HEK293 (cell line): ENCODE measurements around the gene KIF1A.

ENCODE experiments used
- CTCF ChIA-PET: fragments of 350-600 bp; formaldehyde crosslinking; extraction: SDS; loops from one replicate; lab custom pipeline; 2021; ENCODE audit warnings: antibody characterized with exemption; lab: Yijun Ruan, JAX
- POLR2A ChIA-PET: fragments of 300-600 bp; formaldehyde crosslinking; extraction: SDS; loops from one replicate; lab custom pipeline; 2020; ENCODE audit warnings: antibody characterized with exemption, inconsistent platforms; lab: Yijun Ruan, JAX
- H3K27ac ChIP-seq: fragments of 200-500 bp; sonication (Bioruptor generic); 2 replicates; pipeline ENCODE4 v1.5.1; 2014; ENCODE audit warnings: low read depth, low read length, control low read depth, inconsistent platforms; ENCODE audit errors: extremely low read depth
- H3K36me3 ChIP-seq, 2 experiments: fragments of 200-500 bp in 1 of 2; sonication (Bioruptor generic) in 1 of 2; 1 replicate in 1 of 2; 2 replicates in 1 of 2; pipeline ENCODE4 v1.5.1; 2014 to 2017; ENCODE audit warnings: inconsistent platforms in 2 of 2, low read length in 2 of 2; ENCODE audit not compliant: control insufficient read depth in 2 of 2, insufficient read depth in 1 of 2
- H3K4me1 ChIP-seq: fragments of 200-500 bp; sonication (Bioruptor generic); 2 replicates; pipeline ENCODE4 v1.5.1; 2014; ENCODE audit warnings: mild to moderate bottlenecking, low read length, inconsistent platforms; ENCODE audit not compliant: control insufficient read depth, insufficient read depth
- H3K4me3 ChIP-seq: 2 replicates; pipeline ENCODE4 v1.5.1; 2011; ENCODE audit warnings: low read depth, mild to moderate bottlenecking, control low read depth, low read length, moderate library complexity
- H3K9me3 ChIP-seq: fragments of 200-500 bp; sonication (Bioruptor generic); 2 replicates; pipeline ENCODE4 v1.5.1; 2014; ENCODE audit warnings: low read depth, low read length, inconsistent platforms; ENCODE audit not compliant: control insufficient read depth, insufficient read depth
- ATF2 ChIP-seq: fragments of 450-650 bp; formaldehyde crosslinking; IDR thresholded peaks from 2 replicates; pipeline ENCODE4 v1.5.1; 2016; ENCODE audit warnings: missing biosample characterization, missing genetic modification characterization, low read depth
- BCL11A ChIP-seq: fragments of 450-650 bp; formaldehyde crosslinking; IDR thresholded peaks from 2 replicates; pipeline ENCODE4 v1.5.1; 2016; ENCODE audit warnings: low read depth, missing biosample characterization, missing genetic modification characterization
- CTCF ChIP-seq: fragments of 450-650 bp; formaldehyde crosslinking; IDR thresholded peaks from 2 replicates; pipeline ENCODE4 v1.5.1; 2016; ENCODE audit warnings: missing biosample characterization, missing genetic modification characterization
- FEZF1 ChIP-seq: fragments of 450-650 bp; formaldehyde crosslinking; IDR thresholded peaks from 2 replicates; pipeline ENCODE4 v1.5.1; 2016; ENCODE audit warnings: missing biosample characterization, missing genetic modification characterization
- GLIS2 ChIP-seq: fragments of 450-650 bp; formaldehyde crosslinking; IDR thresholded peaks from 2 replicates; pipeline ENCODE4 v1.5.1; 2016; ENCODE audit warnings: missing biosample characterization, missing genetic modification characterization
- PRDM1 ChIP-seq: fragments of 450-650 bp; formaldehyde crosslinking; IDR thresholded peaks from 2 replicates; pipeline ENCODE4; 2016; ENCODE audit warnings: missing biosample characterization, missing genetic modification characterization
- SP3 ChIP-seq: fragments of 450-650 bp; formaldehyde crosslinking; IDR thresholded peaks from 2 replicates; pipeline ENCODE4 v1.5.1; 2016; ENCODE audit warnings: missing biosample characterization, missing genetic modification characterization
- ZBTB26 ChIP-seq: fragments of 450-650 bp; formaldehyde crosslinking; optimal IDR thresholded peaks from 2 replicates; pipeline ENCODE3; 2016; ENCODE audit warnings: missing biosample characterization, mild to moderate bottlenecking, missing genetic modification characterization
- ZBTB48 ChIP-seq: fragments of 450-650 bp; formaldehyde crosslinking; IDR thresholded peaks from 2 replicates; pipeline ENCODE4 v1.5.1; 2016; ENCODE audit warnings: missing biosample characterization, missing genetic modification characterization
- ZFP69B ChIP-seq: fragments of 450-650 bp; formaldehyde crosslinking; IDR thresholded peaks from 2 replicates; pipeline ENCODE4 v1.5.1; 2016; ENCODE audit warnings: missing biosample characterization, missing genetic modification characterization
- ZNF10 ChIP-seq: fragments of 450-650 bp; formaldehyde crosslinking; IDR thresholded peaks from 2 replicates; pipeline ENCODE4 v1.5.1; 2017; ENCODE audit warnings: missing biosample characterization, missing genetic modification characterization
- ZNF174 ChIP-seq: fragments of 450-650 bp; formaldehyde crosslinking; IDR thresholded peaks from 2 replicates; pipeline ENCODE4 v1.5.0; 2017; ENCODE audit warnings: missing biosample characterization, mild to moderate bottlenecking, missing genetic modification characterization
- ZNF266 ChIP-seq: fragments of 450-650 bp; formaldehyde crosslinking; IDR thresholded peaks from 2 replicates; pipeline ENCODE4 v1.5.1; 2016; ENCODE audit warnings: missing biosample characterization, missing genetic modification characterization, low read depth
- ZNF274 ChIP-seq, 2 experiments: fragments of 200-500 bp in 1 of 2; fragments of 450-650 bp in 1 of 2; sonication (Bioruptor generic) in 1 of 2; formaldehyde crosslinking in 1 of 2; IDR thresholded peaks; 2 replicates each; pipeline versions ENCODE4 v1.5.1 to v1.6.1; 2014 to 2016; ENCODE audit warnings: borderline replicate concordance in 1 of 2, inconsistent platforms in 1 of 2, low read length in 1 of 2, missing biosample characterization in 1 of 2, missing genetic modification characterization in 1 of 2
- ZNF324 ChIP-seq: fragments of 450-650 bp; formaldehyde crosslinking; IDR thresholded peaks from 2 replicates; pipeline ENCODE4 v1.5.1; 2016; ENCODE audit warnings: missing biosample characterization, missing genetic modification characterization
- ZNF449 ChIP-seq: fragments of 450-650 bp; formaldehyde crosslinking; IDR thresholded peaks from 2 replicates; pipeline ENCODE4 v1.5.1; 2017; ENCODE audit warnings: missing biosample characterization, mild to moderate bottlenecking, missing genetic modification characterization, moderate library complexity
- ZNF521 ChIP-seq: fragments of 450-650 bp; formaldehyde crosslinking; IDR thresholded peaks from 2 replicates; pipeline ENCODE4 v1.5.1; 2017; ENCODE audit warnings: missing biosample characterization, mild to moderate bottlenecking, missing genetic modification characterization
- ZNF560 ChIP-seq: fragments of 450-650 bp; formaldehyde crosslinking; IDR thresholded peaks from 2 replicates; pipeline ENCODE4 v1.5.1; 2017; ENCODE audit warnings: missing biosample characterization, missing genetic modification characterization, borderline replicate concordance
- ZNF571 ChIP-seq: fragments of 450-650 bp; formaldehyde crosslinking; IDR thresholded peaks from 2 replicates; pipeline ENCODE4 v1.5.0; 2017; ENCODE audit warnings: missing biosample characterization, missing genetic modification characterization
- ZNF585B ChIP-seq: fragments of 450-650 bp; formaldehyde crosslinking; IDR thresholded peaks from 2 replicates; pipeline ENCODE4 v1.5.1; 2016; ENCODE audit warnings: missing biosample characterization, missing genetic modification characterization
- ZNF600 ChIP-seq: fragments of 450-650 bp; formaldehyde crosslinking; IDR thresholded peaks from 2 replicates; pipeline ENCODE4 v1.5.1; 2016; ENCODE audit warnings: missing biosample characterization, missing genetic modification characterization
- ZNF621 ChIP-seq: fragments of 450-650 bp; formaldehyde crosslinking; IDR thresholded peaks from 2 replicates; pipeline ENCODE4 v1.5.1; 2017; ENCODE audit warnings: missing biosample characterization, missing genetic modification characterization

Gene KIF1A

GRCh38 chr2:240737512-240737911 lies 82.5 kb downstream of the KIF1A start:
- H3K9me3 ChIP-seq = no peaks in the 10 kb centered on the region

GRCh38 chr2:240736281-240737250 lies 83.5 kb downstream of the KIF1A start:
- peaks cover 0 to 43% of the 10 kb centered on the region in 2 experiments; a peak in 2 of 3 replicates for H3K36me3 ChIP-seq
- no peak overlapping the region for H3K27ac ChIP-seq
- H3K9me3 ChIP-seq = no peaks in the 10 kb centered on the region
- CTCF ChIA-PET = no interaction called here
- no peaks in the 10 kb centered on the region for H3K4me1 ChIP-seq
- POLR2A ChIA-PET = no interaction called here
- H3K4me3 ChIP-seq = no peak overlapping the region
- TF ChIP-seq ZNF600 (peak; percentile 37; the same call in 1 of the 2 replicates), ZNF571 (tag by site-specific recombination) (no peak)
- TF ChIP-seq, all 188 proteins: peak for 1

More at GRCh38 chr2:240737512-240737911, 82.5 kb downstream of the KIF1A start:
- no peaks in the 10 kb centered on the region for H3K4me1 ChIP-seq
- peaks cover 0 to 45% of the 10 kb centered on the region in 2 experiments; a peak in 1 of 3 replicates for H3K36me3 ChIP-seq
- TF ChIP-seq PRDM1 (tag by site-specific recombination) (no peak), ZBTB48 (tag by site-specific recombination) (no peak), ZNF449 (no peak), ZNF266 (tag by site-specific recombination) (no peak), ZNF560 (tag by site-specific recombination) (no peak)
- POLR2A ChIA-PET = no interaction called here
- CTCF ChIA-PET = no interaction called here
- no peak overlapping the region for H3K27ac ChIP-seq
- no peak overlapping the region for H3K4me3 ChIP-seq

GRCh38 chr2:240735476-240735875 lies 84.5 kb downstream of the KIF1A start:
- H3K36me3 ChIP-seq = peaks cover 0 to 39% of the 10 kb centered on the region in 2 experiments; a peak in 2 of 3 replicates

GRCh38 chr2:240734756-240735155 lies 85.3 kb downstream of the KIF1A start:
- Histone ChIP-seq H3K9me3 (no peaks in the 10 kb centered on the region), H3K27ac (no peak overlapping the region), H3K4me1 (no peaks in the 10 kb centered on the region), H3K4me3 (no peak overlapping the region), H3K36me3 (peaks cover 0 to 37% of the 10 kb centered on the region in 2 experiments; a peak in 2 of 3 replicates)
- ChIA-PET POLR2A (no interaction called here), CTCF (interaction anchor here (0.6 kb wide), 1 partner anchor 79 kb away, joined by 5 read pairs; no protein-coding TSS in a partner anchor)
- TF ChIP-seq SP3 (tag by site-specific recombination) (no peak), ATF2 (no peak), CTCF (tag by site-specific recombination) (no peak), ZNF585B (tag by site-specific recombination) (no peak), GLIS2 (no peak), ZNF521 (no peak), ZFP69B (tag by site-specific recombination) (no peak), FEZF1 (tag by site-specific recombination) (no peak), ZNF10 (no peak)

More at GRCh38 chr2:240735476-240735875, 84.5 kb downstream of the KIF1A start:
- H3K9me3 ChIP-seq = no peaks in the 10 kb centered on the region
- no peaks in the 10 kb centered on the region for H3K4me1 ChIP-seq
- CTCF ChIA-PET = interaction anchor here (0.6 kb wide), 1 partner anchor 79 kb away, joined by 5 read pairs; no protein-coding TSS in a partner anchor
- POLR2A ChIA-PET = no interaction called here
- H3K4me3 ChIP-seq = no peak overlapping the region
- TF ChIP-seq ZNF274 (IDR thresholded peaks at IDR 0.05; ENCODE audit: low read length) (no peak), ZNF274 (tag by site-specific recombination; IDR thresholded peaks at IDR 0.05; ENCODE audit: borderline replicate concordance) (no peak), ZNF174 (no peak), ZNF324 (no peak), ZBTB48 (tag by site-specific recombination) (no peak), ZBTB26 (tag by site-specific recombination) (no peak), ZNF621 (tag by site-specific recombination) (no peak), BCL11A (tag by site-specific recombination) (no peak), GLIS2 (peak; percentile 36; the same call in 1 of the 2 replicates)
- no peak overlapping the region for H3K27ac ChIP-seq
